HG03139 (cell line): Measurements from ENCODE around the gene TGOLN2.
"Not testable (repeated sequence)": the region's sequence is repeated elsewhere in the genome, so short reads cannot be mapped to it uniquely, and the experiment has no call there.

Source experiments
- ATAC-seq: cut with Tn5 transposase; IDR thresholded peaks from one replicate; pipeline ENCODE4 v1.9.1; 2021; ENCODE audit not compliant: unreplicated experiment

TGOLN2 gene

GRCh38 chr2:85340034-85340892 is 12.5 kb upstream of the TGOLN2 start:
- no peak for ATAC-seq

DNA sequence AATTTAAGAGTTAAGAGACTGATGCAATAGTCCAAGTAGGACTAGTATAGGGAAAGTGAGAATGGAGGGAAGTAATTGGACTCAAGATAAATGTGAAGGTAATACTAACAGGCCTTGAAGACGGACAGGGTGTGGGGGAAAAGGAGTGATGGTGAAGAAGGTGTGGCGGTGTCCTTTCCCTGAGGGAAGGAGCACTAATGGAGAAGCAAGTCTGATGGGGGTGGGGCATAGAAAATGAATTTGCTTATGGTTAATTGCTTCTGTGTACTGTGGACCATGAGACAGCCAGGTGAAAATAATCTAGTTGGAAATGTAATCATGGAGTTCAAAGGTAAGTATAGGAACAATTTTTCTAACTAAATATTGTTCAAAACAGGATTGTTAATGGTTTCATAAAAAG is 7.1 kb upstream of the TGOLN2 start:
- no peak for ATAC-seq

- not testable (repeated sequence) for ATAC-seq
These were observed 6.1 kb upstream of the TGOLN2 start for GRCh38 chr2:85333877-85334276.

DNA sequence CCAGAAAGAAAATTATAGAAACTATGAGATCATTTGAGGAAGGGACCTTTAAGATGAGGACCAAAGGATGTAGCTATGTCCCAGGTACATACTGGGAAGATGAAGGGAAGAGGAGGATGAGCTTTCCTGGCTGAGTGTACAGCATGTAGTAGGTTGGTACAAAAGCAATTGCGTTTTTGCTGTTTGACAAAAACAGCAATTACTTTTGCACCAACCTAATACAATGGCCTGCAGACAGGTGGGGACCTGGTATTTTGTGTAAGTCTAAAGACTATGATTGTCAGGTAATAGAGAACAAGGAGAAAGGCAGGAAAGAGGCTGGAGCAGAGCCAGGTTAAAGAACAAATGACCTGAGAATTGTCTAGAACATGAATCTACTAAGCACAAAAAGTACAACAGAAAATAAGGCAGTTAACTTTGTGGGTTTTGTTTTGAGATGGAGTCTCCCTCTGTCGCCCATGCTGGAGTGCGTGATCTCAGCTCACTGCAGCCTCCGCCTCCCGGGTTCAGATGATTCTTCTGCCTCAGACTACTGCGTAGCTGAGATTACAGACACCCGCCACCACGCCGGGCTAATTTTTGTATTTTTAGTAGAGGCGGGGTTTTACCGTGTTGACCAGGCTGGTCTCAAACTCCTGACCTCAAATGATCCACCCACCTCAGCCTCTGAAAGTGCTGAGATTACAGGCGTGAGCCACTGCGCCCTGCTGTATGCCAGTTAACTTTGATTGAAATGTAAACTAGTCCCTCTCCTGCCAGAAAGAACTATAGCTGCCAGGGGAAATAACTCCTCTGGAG is 3.2 kb upstream of the TGOLN2 start:
- no peak for ATAC-seq

- ATAC-seq: not testable (repeated sequence)
These were observed 1.9 kb upstream of the TGOLN2 start for GRCh38 chr2:85329701-85330100.

DNA sequence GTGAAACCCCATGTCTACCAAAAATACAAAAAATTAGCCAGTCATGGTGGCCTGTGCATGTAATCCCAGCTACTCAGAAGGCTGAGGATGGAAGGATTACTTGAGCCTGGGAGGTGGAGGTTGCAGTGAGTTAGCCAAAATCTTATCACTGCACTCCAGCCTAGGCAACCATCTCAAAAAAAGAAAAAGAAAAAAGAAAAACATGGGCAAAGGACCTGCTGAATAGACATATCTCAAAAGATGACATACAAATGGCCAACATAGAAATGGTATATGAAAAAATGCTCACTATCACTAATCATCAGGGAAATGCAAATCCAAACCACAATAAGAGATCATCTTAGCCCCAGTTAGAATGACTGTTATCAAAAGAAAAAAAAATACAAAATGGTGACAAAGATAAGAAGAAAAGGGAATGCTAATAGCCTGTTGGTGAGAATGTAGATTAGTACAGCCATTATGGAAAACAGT is 1.4 kb upstream of the TGOLN2 start:
- ATAC-seq: no peak

- no peak for ATAC-seq
These were observed 498 bp downstream of the TGOLN2 start for GRCh38 chr2:85327160-85327821.

GRCh38 chr2:85326406-85327159 is 1.2 kb downstream of the TGOLN2 start:
- no peak for ATAC-seq

DNA sequence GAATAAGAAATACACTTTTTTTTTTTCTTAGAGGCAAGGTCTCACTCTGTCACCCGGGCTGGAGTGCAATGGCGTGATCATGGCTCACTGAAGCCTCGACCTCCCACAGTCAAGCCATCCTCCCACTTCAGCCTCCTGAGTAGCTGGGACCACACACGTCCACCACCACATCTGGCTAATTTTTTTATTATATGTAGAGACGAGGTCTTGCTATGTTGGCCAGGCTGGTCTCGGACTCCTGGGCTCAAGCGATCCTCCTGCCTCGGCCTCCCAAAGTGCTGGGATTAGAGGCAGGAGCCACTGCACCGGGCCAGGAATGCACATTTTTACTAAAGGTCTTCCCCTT is 2.4 kb downstream of the TGOLN2 start:
- no peak for ATAC-seq

DNA sequence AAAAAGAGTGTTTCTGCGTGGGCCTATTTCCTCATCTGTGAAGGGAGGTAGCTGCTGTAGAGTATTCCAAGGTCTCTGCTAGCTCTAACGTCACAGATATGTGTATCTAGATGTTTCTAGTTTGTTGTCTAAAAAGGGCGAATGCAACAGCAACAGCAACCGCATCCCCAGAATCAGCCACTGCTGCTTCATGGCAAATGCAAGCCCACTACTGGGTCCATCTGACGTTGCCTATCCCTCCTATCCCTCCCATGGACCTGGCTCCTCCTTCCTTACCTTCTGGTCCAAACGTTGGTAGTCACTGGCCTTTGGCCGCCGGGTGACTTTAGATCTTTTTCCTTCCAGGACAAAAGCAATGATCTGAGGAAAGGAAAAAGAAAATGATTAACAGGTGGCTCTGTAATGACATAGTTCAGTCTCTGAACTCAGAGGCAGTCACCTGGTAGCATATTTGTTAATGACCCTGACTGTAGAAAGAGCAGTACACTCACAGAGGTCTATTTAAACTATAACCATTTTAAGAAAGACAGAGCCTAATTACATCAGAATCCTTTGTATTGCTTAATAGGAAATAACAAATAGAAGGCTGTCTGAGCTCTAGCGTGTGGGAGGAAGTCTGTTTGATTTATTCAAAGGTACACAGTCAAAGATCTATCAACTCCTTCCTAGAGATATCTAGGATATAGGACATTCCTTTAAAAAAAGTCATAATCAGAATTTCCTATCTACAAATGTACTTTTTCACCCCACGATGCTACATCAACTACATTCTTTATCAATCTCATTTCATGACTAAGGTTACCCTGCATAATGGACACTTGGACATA is 2.9 kb downstream of the TGOLN2 start:
- ATAC-seq: no peak

GRCh38 chr2:85323988-85324367 is 3.8 kb downstream of the TGOLN2 start:
- not testable (repeated sequence) for ATAC-seq

DNA sequence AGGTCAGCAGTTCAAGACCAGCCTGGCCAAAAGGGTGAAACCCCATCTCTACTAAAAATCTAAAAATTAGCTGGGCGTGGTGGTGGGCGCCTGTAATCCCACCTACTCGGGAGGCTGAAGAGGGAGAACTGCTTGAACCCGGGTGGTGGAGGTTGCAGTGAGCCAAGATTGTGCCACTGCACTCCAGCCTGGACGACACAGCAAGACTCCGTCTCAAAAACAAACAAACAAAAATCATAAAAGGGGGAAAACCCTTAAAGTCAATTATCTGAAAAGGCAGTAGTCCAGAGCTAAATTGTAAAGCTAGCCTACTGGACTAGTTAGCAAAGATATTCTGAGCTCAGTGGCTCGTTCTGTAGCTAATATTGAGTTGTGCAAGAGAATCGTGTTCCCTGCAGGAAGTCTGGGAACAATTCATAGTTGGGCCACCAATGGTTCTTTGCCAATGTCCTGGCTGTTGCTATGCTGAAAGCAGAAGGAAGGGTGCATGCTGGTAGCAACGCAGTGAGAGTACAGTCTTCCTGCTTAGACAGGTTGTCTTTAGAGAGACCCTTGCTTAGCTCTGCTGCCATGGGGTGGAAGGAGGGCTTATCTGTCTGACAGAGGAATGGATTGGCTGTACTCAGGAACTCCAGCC is 4.3 kb downstream of the TGOLN2 start:
- no peak for ATAC-seq

GRCh38 chr2:85319796-85320195 is 8.0 kb downstream of the TGOLN2 start:
- no peak for ATAC-seq

- no peak for ATAC-seq
These were observed 9.3 kb downstream of the TGOLN2 start for GRCh38 chr2:85318222-85319074.

DNA sequence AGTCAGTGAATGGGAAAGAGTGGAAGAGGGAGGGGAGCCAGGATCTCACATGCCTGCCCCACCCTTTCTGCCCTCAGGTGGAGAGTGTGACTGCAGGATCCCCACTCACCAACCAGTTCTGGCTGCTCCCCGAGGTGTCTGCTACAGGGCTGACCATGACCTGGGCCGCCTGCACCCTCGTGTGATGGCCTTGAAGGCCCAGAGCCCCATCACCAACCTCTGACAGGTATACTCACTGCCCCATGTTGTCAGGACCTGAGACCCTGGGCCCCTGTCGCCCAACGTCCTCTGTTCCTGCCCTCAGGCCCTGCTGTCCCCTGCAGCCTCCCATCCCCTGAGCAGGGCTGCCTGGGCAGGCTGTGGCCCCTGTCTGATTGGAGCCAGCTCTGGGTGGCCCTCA is 11.9 kb downstream of the TGOLN2 start:
- not testable (repeated sequence) for ATAC-seq

GRCh38 chr2:85314884-85315242 is 12.9 kb downstream of the TGOLN2 start:
- ATAC-seq: no peak

GRCh38 chr2:85312404-85312803 is 15.4 kb downstream of the TGOLN2 start:
- ATAC-seq: no peak

DNA sequence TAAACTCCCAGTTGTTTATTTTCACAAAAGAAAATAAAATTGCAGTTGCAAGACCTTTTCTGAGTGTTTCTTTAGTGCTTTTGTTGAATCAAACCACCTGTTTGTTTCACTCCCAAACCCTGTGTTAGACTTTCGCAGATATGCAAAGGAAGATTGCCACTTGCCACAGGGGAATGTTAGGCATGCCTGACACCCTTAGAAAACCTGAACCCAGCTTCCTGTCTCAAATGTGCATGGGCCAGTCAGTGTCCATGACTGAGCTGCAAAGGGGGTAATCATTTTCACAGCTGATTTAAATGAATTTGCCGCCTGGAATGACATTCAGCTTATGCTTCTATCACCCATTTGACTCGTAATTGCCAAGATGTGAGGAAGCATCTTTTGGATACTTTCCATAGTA is 17.5 kb downstream of the TGOLN2 start:
- no peak for ATAC-seq
